Keratinocyte (primary cell): ENCODE data around the gene CRNN. TPM values are rescaled to one million over a fixed set of nuclear protein-coding genes. Genes with fewer than 3 reads are reported as not detected.

ENCODE experiments used
- DNase-seq: peaks from one replicate; pipeline ENCODE4 v3.0.0-alpha.2; 2011; ENCODE audit warnings: low read depth, missing footprints, low spot score
- FAIRE-seq: peaks from 2 replicates; lab custom pipeline; 2011; peaks lifted over from hg19 to GRCh38; lab: Jason Lieb, UNC
- H2AFZ ChIP-seq: 2 replicates; pipeline ENCODE4 v1.6.0; 2012; ENCODE audit warnings: low read length, control low read depth, inconsistent platforms; ENCODE audit not compliant: control insufficient read depth
- H3K27ac ChIP-seq: 2 replicates; pipeline ENCODE4 v1.5.1; 2011; ENCODE audit warnings: low read length; ENCODE audit not compliant: control insufficient read depth, insufficient read depth
- H3K27me3 ChIP-seq: 3 replicates; pipeline ENCODE4 v1.6.0; 2011; ENCODE audit warnings: low read length; ENCODE audit not compliant: control insufficient read depth, insufficient read depth; ENCODE audit errors: extremely low read depth
- H3K36me3 ChIP-seq, 2 experiments: 2 replicates in 1 of 2; 3 replicates in 1 of 2; pipeline ENCODE4 v1.5.1; 2011; ENCODE audit warnings: low read length in 2 of 2, mild to moderate bottlenecking in 1 of 2; ENCODE audit not compliant: control insufficient read depth in 2 of 2, insufficient read depth in 2 of 2; ENCODE audit errors: extremely low read depth in 1 of 2
- H3K4me1 ChIP-seq: 3 replicates; pipeline ENCODE4 v1.5.1; 2011; ENCODE audit warnings: low read length; ENCODE audit not compliant: control insufficient read depth, insufficient read depth; ENCODE audit errors: extremely low read depth
- H3K4me2 ChIP-seq: 3 replicates; pipeline ENCODE4 v1.6.0; 2011; ENCODE audit warnings: low read depth, low read length; ENCODE audit not compliant: control insufficient read depth, insufficient read depth; ENCODE audit errors: extremely low read depth
- H3K4me3 ChIP-seq, 3 experiments: fragments of 200-600 bp in 1 of 3; sonication (generic) in 1 of 3; 2 replicates in 2 of 3; 3 replicates in 1 of 3; pipeline ENCODE4 v1.5.1; 2011 to 2016; ENCODE audit warnings: low read length in 3 of 3, mild to moderate bottlenecking in 3 of 3, control low read depth in 2 of 3, inconsistent platforms in 1 of 3, low read depth in 1 of 3, mixed read lengths in 1 of 3, mixed run types in 1 of 3, moderate library complexity in 1 of 3; ENCODE audit not compliant: control insufficient read depth in 2 of 3, insufficient read depth in 2 of 3; ENCODE audit errors: extremely low read depth in 1 of 3
- H3K79me2 ChIP-seq: 2 replicates; pipeline ENCODE4 v1.6.0; 2012; ENCODE audit warnings: low read length; ENCODE audit not compliant: control insufficient read depth, insufficient read depth
- H3K9ac ChIP-seq: 3 replicates; pipeline ENCODE4 v1.6.0; 2011; ENCODE audit warnings: low read length; ENCODE audit not compliant: control insufficient read depth, insufficient read depth; ENCODE audit errors: extremely low read depth
- H3K9me1 ChIP-seq: 3 replicates; pipeline ENCODE4 v1.6.0; 2011; ENCODE audit warnings: low read length; ENCODE audit not compliant: control insufficient read depth, insufficient read depth; ENCODE audit errors: extremely low read depth
- H3K9me3 ChIP-seq: 2 replicates; pipeline ENCODE4 v1.5.1; 2012; ENCODE audit warnings: low read depth, low read length; ENCODE audit not compliant: control insufficient read depth
- H4K20me1 ChIP-seq: 3 replicates; pipeline ENCODE4 v1.6.0; 2011; ENCODE audit warnings: low read length; ENCODE audit not compliant: control insufficient read depth, insufficient read depth; ENCODE audit errors: extremely low read depth
- EZH2 ChIP-seq: IDR thresholded peaks from one replicate; pipeline ENCODE4 v1.6.1; 2012; ENCODE audit warnings: inconsistent platforms, mild to moderate bottlenecking, low read length, moderate library complexity
- dilution Hi-C: fragments of 300-500 bp; cut with MboI; formaldehyde crosslinking; loops from one replicate; pipeline ENCODE4 v1.7.0; 2020; ENCODE audit warnings: low sequenced_read_pairs; ENCODE audit not compliant: extremely low pct_ligation_motif_present
- polyA plus RNA-seq, 5 experiments: library from polyadenylated mRNA; depleted of rRNA in 3 of 5; stranded (reverse) in 3 of 5; stranded (forward) in 1 of 5; unstranded in 1 of 5; fragments of >200 nt; gene quantifications; 1 replicate in 1 of 5; 2 replicates in 3 of 5; 3 replicates in 1 of 5; pipeline versions ENCODE4 v1.2.1 to v1.2.3, GENCODE V29; 2011 to 2012; ENCODE audit warnings: missing spikeins in 2 of 5, low read depth in 1 of 5, low replicate concordance in 1 of 5
- TF ChIP-seq, protein P1 (sequence below), 3 experiments: IDR thresholded peaks in 1 of 3; conservative IDR thresholded peaks in 1 of 3; optimal IDR thresholded peaks in 1 of 3; 2 replicates in 2 of 3; 3 replicates in 1 of 3; pipeline versions ENCODE3 to v1.5.1; 2011; ENCODE audit warnings: low read length in 3 of 3, mild to moderate bottlenecking in 3 of 3, moderate library complexity in 2 of 3, control low read depth in 1 of 3, inconsistent platforms in 1 of 3; ENCODE audit not compliant: insufficient read depth in 2 of 3; ENCODE audit errors: extremely low read depth in 1 of 3

CRNN gene
- polyA plus RNA-seq, 1 donor (not counting 4 experiments of a cell fraction or from before 2014, with no cell fraction given), result 0.05 TPM

DNA sequence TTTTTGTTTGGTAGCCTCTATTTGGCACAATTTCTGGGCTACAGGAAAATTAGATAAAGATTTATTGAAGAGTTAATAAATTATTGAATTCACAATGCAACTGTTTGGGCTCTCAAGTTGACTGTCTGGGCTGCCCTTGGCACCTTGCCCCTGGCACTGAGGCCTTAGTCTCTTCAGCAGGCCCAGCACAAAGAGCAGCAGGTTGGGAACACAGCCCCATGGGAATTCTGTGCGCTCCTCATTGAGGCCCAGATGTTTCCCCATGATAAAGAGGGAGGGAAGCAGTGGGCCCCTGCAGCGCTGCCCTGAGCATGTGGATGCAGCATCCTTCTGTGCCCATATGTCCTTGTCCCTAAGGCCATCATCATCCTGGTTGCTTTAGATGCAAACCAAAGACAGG, 2.9 kb downstream of the CRNN start:
- dilution Hi-C loops, result no loop called here
- H4K20me1 ChIP-seq, result no peaks in the 10 kb centered on the region
- no peak overlapping the region for H3K4me3 ChIP-seq
- FAIRE-seq (no peak), DNase-seq (no peak)
- no peak overlapping the region for H3K4me2 ChIP-seq
- H3K9me3 ChIP-seq, result no peaks in the 10 kb centered on the region
- H3K27ac ChIP-seq, result no peak overlapping the region
- no peaks in the 10 kb centered on the region for H3K4me1 ChIP-seq
- no peak for TF ChIP-seq EZH2
- TF ChIP-seq, protein P1, sequence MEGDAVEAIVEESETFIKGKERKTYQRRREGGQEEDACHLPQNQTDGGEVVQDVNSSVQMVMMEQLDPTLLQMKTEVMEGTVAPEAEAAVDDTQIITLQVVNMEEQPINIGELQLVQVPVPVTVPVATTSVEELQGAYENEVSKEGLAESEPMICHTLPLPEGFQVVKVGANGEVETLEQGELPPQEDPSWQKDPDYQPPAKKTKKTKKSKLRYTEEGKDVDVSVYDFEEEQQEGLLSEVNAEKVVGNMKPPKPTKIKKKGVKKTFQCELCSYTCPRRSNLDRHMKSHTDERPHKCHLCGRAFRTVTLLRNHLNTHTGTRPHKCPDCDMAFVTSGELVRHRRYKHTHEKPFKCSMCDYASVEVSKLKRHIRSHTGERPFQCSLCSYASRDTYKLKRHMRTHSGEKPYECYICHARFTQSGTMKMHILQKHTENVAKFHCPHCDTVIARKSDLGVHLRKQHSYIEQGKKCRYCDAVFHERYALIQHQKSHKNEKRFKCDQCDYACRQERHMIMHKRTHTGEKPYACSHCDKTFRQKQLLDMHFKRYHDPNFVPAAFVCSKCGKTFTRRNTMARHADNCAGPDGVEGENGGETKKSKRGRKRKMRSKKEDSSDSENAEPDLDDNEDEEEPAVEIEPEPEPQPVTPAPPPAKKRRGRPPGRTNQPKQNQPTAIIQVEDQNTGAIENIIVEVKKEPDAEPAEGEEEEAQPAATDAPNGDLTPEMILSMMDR (optimal IDR thresholded peaks at IDR 0.05 in 1 of 3, IDR thresholded peaks at IDR 0.05 in 1 of 3, conservative IDR thresholded peaks at IDR 0.05 in 1 of 3; ENCODE audit: extremely low read depth in 1 of 3, insufficient read depth in 2 of 3, low read length in 3 of 3), result no peak
- H3K36me3 ChIP-seq, result no peaks in the 10 kb centered on the region
- no peak overlapping the region for H2AFZ ChIP-seq
- no peak overlapping the region for H3K9ac ChIP-seq
- H3K9me1 ChIP-seq, result no peaks in the 10 kb centered on the region
- no peaks in the 10 kb centered on the region for H3K79me2 ChIP-seq
- H3K27me3 ChIP-seq, result no peaks in the 10 kb centered on the region

DNA sequence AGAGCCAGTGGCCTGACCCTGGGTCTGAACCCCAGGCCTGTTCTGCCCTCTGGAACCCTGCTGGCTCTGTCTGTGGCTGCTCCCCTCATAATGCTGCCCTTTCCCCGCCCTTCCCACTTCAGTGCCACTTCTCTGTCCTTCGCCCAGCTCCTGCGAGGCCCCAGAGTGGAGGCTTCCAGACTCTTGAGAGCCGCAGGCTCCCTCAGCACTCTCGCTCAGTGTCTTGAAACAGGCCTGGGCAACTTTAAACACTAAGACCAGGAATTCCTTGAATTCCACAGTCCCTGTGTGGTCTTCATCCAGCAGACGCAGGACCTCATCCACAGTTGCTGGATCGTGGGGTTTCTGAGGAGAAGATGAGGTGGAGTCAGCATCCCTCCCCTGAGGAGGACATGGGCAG, 3.5 kb downstream of the CRNN start:
- Histone ChIP-seq H4K20me1 (no peaks in the 10 kb centered on the region), H3K27me3 (no peaks in the 10 kb centered on the region), H3K9me1 (no peaks in the 10 kb centered on the region), H3K36me3 (no peaks in the 10 kb centered on the region), H3K9ac (no peak overlapping the region), H3K4me1 (no peaks in the 10 kb centered on the region), H2AFZ (no peak overlapping the region), H3K4me2 (no peak overlapping the region), H3K9me3 (no peaks in the 10 kb centered on the region), H3K79me2 (no peaks in the 10 kb centered on the region), H3K27ac (no peak overlapping the region), H3K4me3 (no peak overlapping the region)
- TF ChIP-seq, protein P1 (optimal IDR thresholded peaks at IDR 0.05 in 1 of 3, IDR thresholded peaks at IDR 0.05 in 1 of 3, conservative IDR thresholded peaks at IDR 0.05 in 1 of 3; ENCODE audit: extremely low read depth in 1 of 3, insufficient read depth in 2 of 3, low read length in 3 of 3), result no peak
- TF ChIP-seq EZH2, result no peak
- dilution Hi-C loops, result no loop called here
- no peak for DNase-seq
- FAIRE-seq, result no peak
